ENCODE results near the gene ABLIM1.

ABLIM1 gene

GRCh38 chr10:114483575-114483974 lies 174.5 kb downstream of the ABLIM1 start:
- no peak for DNase-seq

- DNase-seq = no peak
These were observed 175.4 kb downstream of the ABLIM1 start for GRCh38 chr10:114482480-114483304.

- DNase-seq = no peak
These were observed 177.0 kb downstream of the ABLIM1 start for GRCh38 chr10:114481055-114481454.

- DNase-seq = no peak
These were observed 178.2 kb downstream of the ABLIM1 start for GRCh38 chr10:114479836-114480235.

GRCh38 chr10:114479307-114479706 lies 178.8 kb downstream of the ABLIM1 start:
- DNase-seq = no peak

GRCh38 chr10:114478281-114478680 lies 179.8 kb downstream of the ABLIM1 start:
- DNase-seq = no peak

- DNase-seq = no peak
These were observed 180.8 kb downstream of the ABLIM1 start for GRCh38 chr10:114477285-114477684.

- no peak for DNase-seq
These were observed 183.1 kb downstream of the ABLIM1 start for GRCh38 chr10:114474989-114475388.

GRCh38 chr10:114473776-114474175 lies 184.3 kb downstream of the ABLIM1 start:
- no peak for DNase-seq

- DNase-seq = no peak
These were observed 185.2 kb downstream of the ABLIM1 start for GRCh38 chr10:114472877-114473253.

- DNase-seq = no peak
These were observed 185.9 kb downstream of the ABLIM1 start for GRCh38 chr10:114471906-114472876.

- peak; percentile 48 for DNase-seq
These were observed 186.8 kb downstream of the ABLIM1 start for GRCh38 chr10:114470956-114471905.

GRCh38 chr10:114470361-114470760 lies 187.7 kb downstream of the ABLIM1 start:
- no peak for DNase-seq

GRCh38 chr10:114458955-114459354 lies 199.1 kb downstream of the ABLIM1 start:
- DNase-seq = no peak

- no peak for DNase-seq
These were observed 199.7 kb downstream of the ABLIM1 start for GRCh38 chr10:114458216-114458920.

- no peak for DNase-seq
These were observed 204.5 kb downstream of the ABLIM1 start for GRCh38 chr10:114453576-114453975.

GRCh38 chr10:114448897-114449296 lies 209.2 kb downstream of the ABLIM1 start:
- no peak for DNase-seq

GRCh38 chr10:114445332-114445731 lies 212.7 kb downstream of the ABLIM1 start:
- no peak for DNase-seq

- no peak for DNase-seq
These were observed 213.3 kb downstream of the ABLIM1 start for GRCh38 chr10:114444819-114445218.

GRCh38 chr10:114442091-114442630 lies 215.9 kb downstream of the ABLIM1 start:
- no peak for DNase-seq

GRCh38 chr10:114441107-114441506 lies 217.0 kb downstream of the ABLIM1 start:
- no peak for DNase-seq
